Dedifferentiated amniotic fluid mesenchymal stem cell (primary cell): Measurements from ENCODE around the gene COL24A1.
A peak's percentile ranks its signal among the peaks of the same experiment; 100 is the strongest.
"Not testable (repeated sequence)": the region's sequence is repeated elsewhere in the genome, so short reads cannot be mapped to it uniquely, and the experiment has no call there.

Source experiments
- DNase-seq: peaks from one replicate; pipeline ENCODE4 v3.0.0-alpha.2; 2016; ENCODE audit errors: extremely low spot score

Gene COL24A1

DNA sequence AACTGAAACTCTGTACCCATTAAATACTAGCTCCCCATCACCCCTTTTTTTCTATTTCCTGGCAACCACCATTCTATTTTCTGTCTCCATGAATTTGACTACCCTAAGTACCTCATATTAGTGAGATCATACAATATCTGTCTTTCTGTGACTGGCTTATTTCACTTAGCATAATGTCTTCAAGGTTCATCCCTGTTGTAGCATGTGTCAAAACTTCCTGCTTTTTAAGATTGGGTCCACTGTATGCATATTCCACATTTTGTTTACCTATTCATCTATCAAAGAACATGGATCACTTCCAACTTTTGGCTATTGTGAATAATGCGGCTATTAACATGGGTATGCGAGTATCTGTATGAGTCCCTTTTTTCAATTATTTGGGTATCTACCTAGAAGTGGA lies 266.7 kb downstream of the COL24A1 start:
- DNase-seq = no peak

DNA sequence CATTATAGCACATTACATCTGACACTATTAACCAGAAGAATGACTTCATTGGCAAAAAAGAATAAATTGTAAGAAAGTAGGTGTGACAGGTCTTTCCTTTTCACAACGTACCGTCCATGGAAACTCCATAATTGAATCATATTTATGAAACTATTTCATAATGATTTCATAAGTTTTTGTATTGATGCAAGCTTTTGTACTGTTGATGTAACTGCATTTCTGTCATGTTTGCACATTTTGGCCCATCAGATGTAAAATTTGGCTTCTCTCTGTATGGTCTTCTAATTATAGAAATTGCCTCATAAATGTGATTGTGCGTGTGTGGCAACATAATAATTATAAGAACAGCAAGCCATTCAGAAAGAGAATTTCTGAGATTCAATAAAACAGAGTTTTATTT lies 267.7 kb downstream of the COL24A1 start:
- no peak for DNase-seq

DNA sequence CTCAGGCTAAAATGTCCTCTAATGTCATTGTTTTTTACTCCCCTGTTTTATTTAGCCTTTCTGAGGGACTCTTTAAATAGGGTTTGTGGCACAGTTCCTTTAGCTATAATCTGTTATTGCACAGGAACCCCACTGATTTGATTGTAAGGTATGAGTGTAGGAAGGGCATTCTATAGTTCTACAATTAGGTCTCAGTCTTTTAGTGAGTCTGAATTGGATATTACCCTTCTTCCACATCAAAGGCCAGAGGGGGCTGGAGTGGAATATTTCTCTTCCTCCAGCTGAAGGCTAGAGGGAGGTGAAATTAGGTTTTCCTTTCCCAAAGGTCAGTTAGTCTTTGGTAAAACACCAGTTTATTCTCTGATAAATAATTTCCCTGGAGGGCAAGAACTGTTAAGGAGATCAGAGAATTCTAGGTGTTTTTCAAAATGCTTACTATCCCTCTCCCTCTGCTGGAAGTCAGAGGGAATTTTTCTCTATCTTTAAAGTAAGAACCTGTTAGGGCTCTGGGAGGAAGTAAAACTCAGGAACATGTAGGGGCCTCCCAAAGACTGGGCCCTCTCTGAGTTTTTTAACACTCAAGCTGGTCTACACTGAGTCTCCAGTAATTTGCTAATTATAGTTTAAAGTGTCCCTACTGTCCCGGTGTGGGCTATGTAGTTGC lies 272.1 kb downstream of the COL24A1 start:
- peak; percentile 52 for DNase-seq

DNA sequence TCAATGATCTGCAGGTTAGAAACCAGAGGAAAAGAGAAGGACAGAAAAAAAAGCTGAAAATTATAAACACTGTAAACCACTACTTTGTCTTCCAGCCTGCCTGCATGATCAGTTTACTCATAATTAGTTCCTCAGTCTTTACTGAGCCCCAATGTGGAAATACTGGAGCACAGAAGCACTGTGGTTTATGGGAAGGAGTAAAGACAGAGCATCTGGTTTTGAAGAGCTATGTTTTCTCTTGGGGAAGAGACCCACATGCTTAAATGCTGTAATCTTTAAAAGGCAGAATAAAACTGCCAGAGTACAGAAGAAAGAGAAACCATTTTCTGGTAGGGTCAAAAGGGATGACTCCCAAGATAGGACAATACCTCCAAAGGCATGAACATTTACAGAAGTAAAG lies 289.4 kb downstream of the COL24A1 start:
- DNase-seq = no peak

DNA sequence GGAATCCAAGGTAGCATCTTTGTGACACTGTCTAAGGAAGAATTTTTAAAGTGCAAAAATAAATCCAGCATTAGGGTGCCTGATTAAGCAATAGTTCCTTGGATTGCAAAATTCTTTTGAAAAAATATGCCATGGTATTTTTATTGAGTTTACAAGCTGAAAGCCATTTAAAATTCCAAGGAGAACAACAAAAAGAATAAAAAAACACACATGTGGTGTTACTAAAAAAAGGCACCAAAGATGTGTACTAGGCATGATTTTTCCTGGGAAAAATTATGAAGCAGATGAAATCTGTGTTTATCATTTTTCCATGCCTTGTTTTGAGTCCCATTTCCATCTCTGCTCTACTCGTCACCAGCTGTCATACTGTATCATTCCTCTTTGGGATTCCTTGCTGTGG lies 291.4 kb downstream of the COL24A1 start:
- peak; percentile 26 for DNase-seq

DNA sequence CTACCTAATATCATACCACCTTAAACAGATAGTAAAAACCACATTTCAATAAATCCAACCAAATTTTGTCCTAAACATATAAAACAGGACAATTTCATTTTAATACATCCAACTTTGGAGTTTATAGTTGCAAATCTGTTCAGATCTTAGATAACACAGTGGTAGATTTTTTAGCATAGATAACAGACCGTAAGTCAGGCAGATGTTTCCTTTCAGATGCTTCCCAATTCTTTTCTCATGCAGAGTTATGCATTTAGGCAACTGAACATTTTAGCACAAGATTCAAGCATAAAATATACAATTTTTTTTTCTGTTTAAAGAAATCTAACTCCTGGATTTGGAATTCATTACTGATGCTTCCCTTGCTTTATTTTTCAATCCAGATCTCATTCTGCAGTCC lies 291.8 kb downstream of the COL24A1 start:
- no peak for DNase-seq

DNA sequence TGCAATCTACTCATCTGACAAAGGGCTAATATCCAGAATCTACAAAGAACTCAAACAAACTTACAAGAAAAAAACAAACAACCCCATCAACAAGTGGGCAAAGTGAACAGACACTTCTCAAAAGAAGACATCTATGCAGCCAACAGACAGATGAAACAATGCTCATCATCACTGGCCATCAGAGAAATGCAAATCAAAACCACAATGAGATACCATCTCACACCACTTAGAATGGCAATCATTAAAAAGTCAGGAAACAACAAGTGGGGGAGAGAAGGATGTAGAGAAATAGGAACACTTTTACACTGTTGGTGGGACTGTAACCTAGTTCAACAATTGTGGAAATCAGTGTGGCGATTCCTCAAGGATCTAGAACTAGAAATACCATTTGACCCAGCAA lies 292.9 kb downstream of the COL24A1 start:
- not testable (repeated sequence) for DNase-seq

DNA sequence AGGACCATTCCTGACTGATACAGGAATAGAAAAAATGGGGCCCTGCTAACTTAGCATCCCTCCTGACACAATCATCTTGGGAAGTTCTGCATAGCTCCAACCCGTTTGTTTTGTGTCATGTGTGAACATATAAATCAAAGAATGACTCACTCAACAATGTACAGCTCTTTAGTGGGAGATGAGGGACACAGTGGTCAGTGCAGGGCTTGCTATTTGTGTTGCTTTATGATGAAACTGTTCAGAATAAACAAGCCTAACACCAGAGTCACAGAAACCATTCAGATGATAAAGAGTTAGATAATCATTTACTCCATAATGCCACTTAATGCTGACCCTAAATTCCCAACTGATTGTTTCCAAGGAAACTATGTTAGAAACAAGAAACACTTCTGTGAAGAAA lies 294.1 kb downstream of the COL24A1 start:
- DNase-seq = no peak

DNA sequence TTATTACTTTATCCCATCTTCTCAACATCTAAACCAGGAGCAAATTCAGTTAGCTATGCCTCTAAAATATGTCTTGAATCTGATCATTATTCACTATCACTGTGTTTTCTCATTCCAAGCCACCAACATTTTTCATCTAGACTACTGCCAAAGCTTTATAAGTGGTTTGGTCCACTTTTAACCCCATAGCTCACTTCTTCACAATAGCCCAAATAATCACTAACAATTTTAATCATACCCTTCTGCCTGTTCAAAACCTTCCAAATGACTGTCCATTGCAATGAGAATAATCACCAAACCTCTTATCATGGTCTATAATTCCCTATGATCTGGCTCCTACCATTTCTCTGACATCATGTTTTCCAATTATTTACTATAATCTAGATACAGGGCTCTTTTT lies 298.6 kb downstream of the COL24A1 start:
- DNase-seq = no peak

DNA sequence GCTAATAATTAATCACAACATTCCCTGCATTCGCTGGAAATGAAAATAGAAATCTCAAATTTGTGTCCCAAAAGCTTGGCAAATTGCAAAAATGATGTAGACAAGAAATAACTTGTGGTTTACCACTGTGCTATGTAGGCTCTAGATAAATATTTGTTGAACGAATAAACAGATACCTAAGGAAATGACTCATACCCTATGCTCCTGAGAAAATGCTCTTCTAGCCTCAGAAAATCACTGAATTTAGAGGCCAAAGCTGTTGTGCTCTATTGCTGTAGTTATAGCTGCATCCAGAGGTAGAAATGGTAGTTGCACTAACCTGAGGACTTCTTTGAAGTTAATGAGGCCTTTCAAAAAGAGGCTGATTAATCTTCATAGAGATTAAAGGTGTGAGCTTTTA lies 306.3 kb downstream of the COL24A1 start:
- DNase-seq = peak; percentile 92

DNA sequence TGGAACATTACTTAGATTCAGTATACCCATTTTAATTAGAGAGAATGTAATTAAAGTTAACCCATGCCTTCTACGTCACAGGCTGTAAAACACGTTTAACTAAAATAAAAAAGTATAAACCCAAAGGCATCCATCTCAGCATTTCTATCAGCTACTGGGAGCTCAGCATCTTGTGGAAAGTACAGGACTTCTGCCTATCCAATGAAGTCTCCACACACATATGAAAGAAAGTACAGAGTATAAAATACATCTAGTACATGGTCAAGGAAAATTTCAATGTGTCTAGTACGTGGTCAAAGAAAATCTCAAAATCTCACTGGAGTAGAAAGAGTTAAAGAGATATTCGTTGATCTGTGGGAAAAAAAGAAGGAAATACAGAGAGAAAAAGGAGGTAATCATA lies 306.9 kb downstream of the COL24A1 start:
- DNase-seq = no peak

DNA sequence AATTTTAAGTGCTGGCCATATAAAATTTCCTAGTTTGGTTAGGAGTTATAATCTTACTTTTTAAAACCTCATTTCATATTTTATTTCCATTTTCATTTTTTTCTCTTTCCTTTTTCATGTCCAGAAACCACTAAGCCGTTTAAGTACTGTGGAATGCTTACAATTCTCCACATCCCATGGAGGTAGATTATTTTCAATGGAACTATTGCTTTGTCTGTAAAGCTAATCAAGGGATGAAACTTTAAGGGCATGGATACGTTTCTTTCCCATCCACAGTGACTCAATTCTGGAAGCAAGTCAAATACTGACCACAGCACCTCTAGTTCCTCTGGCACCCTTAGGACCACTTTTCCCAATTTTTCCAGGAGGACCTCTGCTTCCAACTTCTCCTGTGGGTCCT lies 309.2 kb downstream of the COL24A1 start:
- DNase-seq = peak; percentile 20

DNA sequence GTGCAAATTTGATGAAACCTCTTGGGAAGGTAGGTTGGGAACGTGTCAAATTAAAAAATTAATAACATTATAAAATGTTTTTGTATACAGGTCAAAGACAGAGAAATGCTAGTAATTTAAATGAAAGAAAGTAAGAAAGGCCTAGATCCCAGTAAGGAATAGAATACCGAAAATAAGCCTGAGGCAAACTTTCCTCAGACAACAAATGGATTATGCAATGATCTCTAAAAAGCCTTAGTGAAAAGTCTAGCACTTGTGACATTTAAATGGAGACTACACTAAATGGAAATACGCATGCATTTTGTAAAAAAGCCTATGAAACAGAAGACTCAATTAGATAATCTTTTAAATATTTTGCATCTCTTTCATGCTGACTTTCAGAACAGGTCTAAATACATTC lies 309.9 kb downstream of the COL24A1 start:
- no peak for DNase-seq

DNA sequence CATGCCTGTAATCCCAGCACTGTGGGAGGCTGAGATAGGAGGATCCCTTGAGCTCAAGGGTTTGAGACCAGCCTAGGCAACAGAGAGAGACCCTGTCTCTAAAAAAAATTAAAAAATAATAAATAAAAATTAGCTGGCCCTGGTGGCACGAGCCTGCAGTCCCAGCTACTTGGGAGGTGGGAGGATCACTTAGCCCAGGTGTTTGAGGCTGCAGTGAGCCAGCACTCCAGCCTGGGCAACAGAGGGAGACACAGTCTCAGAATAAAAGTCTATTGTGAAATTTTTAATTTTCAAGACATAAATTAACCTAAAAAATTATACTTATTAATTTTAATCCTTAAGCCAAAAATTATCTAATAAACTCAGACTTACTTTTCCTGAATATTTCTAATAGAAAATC lies 317.1 kb downstream of the COL24A1 start:
- DNase-seq = no peak

DNA sequence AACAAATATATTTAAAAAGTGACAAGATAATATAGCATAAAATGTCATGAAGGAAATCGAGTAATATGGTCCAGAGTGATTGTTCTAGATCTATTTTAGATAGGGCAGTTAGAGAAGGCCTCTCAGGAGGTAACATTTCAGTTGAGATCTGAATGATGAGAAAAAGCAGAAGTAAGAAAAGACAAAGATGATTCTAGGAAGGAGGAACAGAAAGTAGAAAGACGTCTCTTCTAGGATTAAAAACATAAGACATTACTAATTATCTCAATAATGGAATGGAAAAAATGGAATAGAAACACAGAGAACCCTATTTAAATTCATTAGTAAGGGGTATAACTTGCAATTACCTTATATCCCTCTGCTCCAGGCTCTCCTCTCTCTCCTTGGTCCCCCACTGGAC lies 318.3 kb downstream of the COL24A1 start:
- DNase-seq = no peak

DNA sequence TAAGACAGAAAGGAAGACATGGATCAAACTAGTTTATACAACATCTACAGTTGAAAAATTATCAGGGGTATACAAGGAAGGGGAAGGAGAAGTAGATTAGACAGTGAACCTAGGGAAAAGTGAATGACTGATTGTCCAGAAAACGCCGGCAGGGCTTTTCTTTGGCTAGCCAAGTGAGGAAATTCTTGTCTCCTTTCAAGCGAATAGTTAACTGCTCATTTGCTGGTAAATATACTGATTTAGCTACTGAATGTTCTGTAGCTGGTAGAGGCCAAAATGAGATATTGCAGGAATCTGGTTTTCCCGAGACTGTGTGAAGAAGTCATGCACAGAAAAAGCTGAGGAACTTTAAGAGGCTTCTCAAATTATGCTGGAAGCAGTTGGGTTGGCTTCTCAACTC lies 319.8 kb downstream of the COL24A1 start:
- no peak for DNase-seq

DNA sequence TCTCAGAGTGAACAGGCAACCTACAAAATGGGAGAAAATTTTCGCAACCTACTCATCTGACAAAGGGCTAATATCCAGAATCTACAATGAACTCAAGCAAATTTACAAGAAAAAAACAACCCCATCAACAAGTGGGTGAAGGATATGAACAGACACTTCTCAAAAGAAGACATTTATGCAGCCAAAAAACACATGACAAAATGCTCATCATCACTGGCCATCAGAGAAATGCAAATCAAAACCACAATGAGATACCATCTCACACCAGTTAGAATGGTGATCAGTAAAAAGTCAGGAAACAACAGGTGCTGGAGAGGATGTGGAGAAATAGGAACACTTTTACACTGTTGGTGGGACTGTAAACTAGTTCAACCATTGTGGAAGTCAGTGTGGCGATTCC lies 323.4 kb downstream of the COL24A1 start:
- not testable (repeated sequence) for DNase-seq

DNA sequence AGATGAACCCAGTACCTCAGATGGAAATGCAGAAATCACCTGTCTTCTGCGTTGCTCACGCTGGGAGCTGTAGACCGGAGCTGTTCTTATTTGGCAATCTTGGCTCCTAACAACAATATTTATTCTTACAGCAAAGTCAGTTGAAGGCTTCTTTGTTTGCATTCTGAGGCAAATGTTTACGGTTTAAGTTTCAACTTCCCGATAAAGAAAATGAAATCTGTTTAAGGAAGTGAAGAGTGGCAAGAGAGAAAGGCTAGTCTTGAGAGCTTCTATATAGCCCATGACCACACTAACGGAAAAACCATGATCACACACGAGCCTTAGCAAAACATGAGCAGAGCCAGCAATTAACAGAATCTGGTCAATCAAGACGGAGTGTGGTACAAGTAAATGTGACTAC lies 325.7 kb downstream of the COL24A1 start:
- DNase-seq = no peak

DNA sequence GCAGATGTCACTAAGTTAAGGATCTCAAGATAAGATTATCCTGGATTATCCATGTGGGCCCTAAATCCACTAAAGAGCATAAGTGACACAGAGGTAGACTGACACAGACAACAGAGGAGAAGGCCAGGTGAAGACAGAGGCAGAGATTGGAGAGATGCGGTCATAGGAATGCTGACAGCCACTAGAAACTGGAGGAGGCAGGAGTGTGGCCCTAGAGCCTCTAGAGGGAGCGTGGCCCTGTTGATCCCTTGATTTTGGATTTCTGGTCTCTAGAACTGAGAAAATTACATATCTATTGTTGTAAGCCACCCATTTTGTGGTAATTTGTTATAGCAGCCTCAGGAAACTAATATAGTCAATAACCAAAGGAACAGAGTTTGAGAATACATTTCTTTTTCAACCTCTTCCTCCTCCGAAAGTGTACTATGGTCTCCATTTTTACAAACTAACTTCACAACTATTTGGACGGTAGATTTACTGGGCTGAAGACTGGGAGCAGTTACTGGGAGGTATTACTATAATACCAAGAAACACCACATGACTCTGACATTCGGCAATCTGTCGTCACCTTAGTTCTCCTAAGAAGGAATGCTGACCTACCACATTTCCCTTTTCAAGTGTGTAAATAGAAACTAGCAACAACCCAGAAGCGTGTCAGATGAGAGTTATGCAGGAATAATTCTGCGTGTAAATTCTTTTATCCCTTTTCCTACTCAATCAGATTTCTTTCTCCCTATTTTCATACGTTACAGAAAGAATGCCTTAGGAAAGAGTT lies 332.3 kb downstream of the COL24A1 start:
- DNase-seq = no peak

DNA sequence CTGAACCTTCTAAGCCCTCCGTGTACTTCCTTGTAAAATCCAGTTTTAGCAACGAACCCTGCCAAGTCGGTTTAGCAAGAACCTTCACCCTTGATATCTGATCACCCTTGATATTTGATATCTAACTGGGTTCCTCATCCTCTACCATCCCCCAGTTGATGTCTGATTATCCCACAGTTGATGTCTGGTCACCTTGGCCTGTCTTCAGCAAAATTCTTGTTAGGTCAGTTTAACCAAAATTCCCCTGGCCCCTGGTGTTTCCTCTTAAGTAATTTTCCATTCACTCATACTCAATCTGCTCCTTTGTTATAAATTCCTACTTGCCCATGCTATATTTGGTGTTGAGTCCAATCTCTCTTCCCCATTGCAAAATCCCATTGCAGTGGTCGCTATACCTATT lies 333.9 kb downstream of the COL24A1 start:
- DNase-seq = no peak

DNA sequence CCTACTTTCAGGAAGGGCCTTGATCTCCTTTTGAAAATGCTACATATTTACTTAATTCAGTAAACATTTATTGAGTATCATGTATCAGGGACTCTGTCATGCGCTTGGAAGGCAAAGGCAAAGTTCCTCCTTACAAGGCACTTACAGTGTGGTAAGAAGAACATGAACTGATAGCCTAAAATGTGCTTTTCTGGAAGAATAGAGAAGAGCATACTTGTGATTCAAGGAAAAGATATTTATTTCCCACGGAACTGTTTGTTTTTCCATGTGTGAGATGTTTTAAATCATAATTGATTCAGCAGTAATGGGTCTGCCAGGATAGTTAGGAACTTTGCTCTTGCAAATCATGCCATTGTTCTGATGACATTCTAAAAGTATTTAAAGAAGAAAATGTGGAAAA lies 338.2 kb downstream of the COL24A1 start:
- peak; percentile 62 for DNase-seq

DNA sequence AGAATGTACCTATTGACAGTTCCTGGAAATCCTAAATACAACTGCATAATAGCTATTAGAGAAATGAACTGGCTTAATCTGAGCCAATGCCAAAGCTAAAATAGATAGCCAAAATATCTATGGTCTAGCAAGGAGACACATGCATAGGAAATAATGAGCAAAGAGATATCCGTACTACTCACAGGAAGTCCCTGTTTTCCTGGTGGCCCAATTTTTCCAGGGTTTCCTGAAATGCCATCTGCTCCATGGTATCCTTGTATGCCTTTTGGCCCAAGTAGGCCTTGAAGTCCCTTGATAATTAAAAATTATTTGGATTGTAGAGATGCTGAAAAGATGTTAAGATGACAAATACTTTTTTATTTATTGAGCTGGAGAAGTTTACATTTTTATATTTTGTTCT lies 340.0 kb downstream of the COL24A1 start:
- no peak for DNase-seq

DNA sequence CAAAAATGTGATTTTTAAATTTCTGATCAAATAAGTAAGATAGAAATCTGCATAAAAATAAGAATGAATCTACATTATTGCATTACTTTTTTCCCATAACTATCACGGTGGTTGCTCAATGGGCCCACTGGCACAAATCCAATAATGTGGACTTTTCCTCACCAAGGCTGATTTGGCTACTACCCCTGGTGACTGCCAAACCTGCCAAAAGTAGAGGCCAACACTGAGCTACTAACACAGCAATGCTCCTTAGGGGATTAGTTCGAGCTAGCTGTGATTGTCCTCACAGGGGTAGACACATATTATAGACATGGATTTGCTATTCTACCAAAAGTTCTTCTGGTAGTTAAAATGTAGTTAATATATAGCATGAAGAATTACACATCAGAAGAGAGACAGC lies 340.7 kb downstream of the COL24A1 start:
- no peak for DNase-seq
